ENCODE results near the gene PIKFYVE. TPM values are rescaled to one million over a fixed set of nuclear protein-coding genes. Genes with fewer than 3 reads are reported as not detected.

Gene PIKFYVE
- total RNA-seq, 4 donors from 2014 or later, result 19.1 to 29.7 (median 22.8) TPM

- Histone ChIP-seq H3K4me1 (peaks cover 36 to 44% (median 40%) of the 10 kb centered on the region in 4 donors), H3K27ac (replicated peaks in 1 of 4) (no peak overlapping the region), H3K9me3 (no peaks in the 10 kb centered on the region), H3K4me3 (no peak overlapping the region), H3K27me3 (no peaks in the 10 kb centered on the region), H3K36me3 (peaks cover 2 to 26% (median 17%) of the 10 kb centered on the region in 4 donors)
- intact Hi-C loops (cut with DNase I), result no loop called here
- TF ChIP-seq POLR2AphosphoS5 (IDR thresholded peaks at IDR 0.05) (no peak), EP300 (IDR thresholded peaks at IDR 0.05) (no peak), POLR2A (IDR thresholded peaks at IDR 0.05; ENCODE audit: low read depth) (no peak)
- TF ChIP-seq, protein P1, sequence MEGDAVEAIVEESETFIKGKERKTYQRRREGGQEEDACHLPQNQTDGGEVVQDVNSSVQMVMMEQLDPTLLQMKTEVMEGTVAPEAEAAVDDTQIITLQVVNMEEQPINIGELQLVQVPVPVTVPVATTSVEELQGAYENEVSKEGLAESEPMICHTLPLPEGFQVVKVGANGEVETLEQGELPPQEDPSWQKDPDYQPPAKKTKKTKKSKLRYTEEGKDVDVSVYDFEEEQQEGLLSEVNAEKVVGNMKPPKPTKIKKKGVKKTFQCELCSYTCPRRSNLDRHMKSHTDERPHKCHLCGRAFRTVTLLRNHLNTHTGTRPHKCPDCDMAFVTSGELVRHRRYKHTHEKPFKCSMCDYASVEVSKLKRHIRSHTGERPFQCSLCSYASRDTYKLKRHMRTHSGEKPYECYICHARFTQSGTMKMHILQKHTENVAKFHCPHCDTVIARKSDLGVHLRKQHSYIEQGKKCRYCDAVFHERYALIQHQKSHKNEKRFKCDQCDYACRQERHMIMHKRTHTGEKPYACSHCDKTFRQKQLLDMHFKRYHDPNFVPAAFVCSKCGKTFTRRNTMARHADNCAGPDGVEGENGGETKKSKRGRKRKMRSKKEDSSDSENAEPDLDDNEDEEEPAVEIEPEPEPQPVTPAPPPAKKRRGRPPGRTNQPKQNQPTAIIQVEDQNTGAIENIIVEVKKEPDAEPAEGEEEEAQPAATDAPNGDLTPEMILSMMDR (IDR thresholded peaks at IDR 0.05), result no peak
- DNase-seq (ENCODE audit: extremely low spot score), result no peak
- 100% methylated on average over 2 of the region's 2 CpGs for WGBS
Measured at GRCh38 chr2:208269091-208269490, 3.0 kb downstream of the PIKFYVE start.

DNA sequence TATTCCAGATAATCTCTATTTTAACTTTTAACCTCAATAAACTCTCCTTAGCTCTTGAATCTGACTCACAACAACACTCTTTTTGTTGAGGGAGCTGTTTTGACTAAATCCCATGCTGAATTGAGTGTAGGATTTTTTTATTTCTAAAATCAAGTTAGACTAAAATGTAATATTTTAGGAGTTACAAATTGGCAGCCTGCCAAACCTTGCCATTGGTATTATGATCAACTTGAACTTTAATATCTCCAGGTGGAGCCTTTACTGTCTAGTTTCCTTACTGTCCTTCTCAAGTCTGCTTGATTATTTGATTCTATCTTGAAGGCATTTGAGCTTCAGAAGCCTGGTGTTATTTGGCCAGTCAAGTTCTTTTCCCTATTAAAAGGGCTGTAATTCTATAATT lies 8.7 kb downstream of the PIKFYVE start:
- Histone ChIP-seq H3K4me1 (peaks cover 0 to 5% (median under 1%) of the 10 kb centered on the region in 4 donors), H3K27me3 (no peaks in the 10 kb centered on the region), H3K27ac (replicated peaks in 1 of 4) (no peak overlapping the region), H3K36me3 (peaks cover 35 to 79% (median 54%) of the 10 kb centered on the region in 4 donors), H3K9me3 (no peaks in the 10 kb centered on the region), H3K4me3 (no peak overlapping the region)
- no peak for DNase-seq (ENCODE audit: extremely low spot score)
- TF ChIP-seq EP300 (IDR thresholded peaks at IDR 0.05) (no peak), POLR2A (IDR thresholded peaks at IDR 0.05; ENCODE audit: low read depth) (no peak), POLR2AphosphoS5 (IDR thresholded peaks at IDR 0.05) (no peak)
- TF ChIP-seq, protein P1 (IDR thresholded peaks at IDR 0.05), result no peak
- intact Hi-C loops (cut with DNase I), result no loop called here

DNA sequence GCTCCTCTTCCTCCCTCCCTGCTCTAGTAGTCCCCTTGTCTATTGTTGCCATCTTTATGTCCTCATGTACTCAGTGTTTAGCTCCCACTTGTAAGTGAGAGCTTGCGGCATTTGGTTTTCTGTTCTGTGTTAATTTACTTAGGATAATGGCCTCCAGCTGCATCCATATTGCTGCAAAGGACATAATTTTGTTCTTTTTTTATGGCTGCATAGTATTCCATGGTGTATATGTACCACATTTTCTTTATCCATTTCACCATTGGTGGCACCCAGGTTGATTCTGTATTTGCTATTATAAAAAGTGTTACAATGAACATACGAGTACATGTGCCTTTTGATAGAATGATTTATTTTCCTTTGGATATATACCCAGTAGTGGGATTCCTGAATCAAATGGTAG lies 12.5 kb downstream of the PIKFYVE start:
- no peaks in the 10 kb centered on the region for H3K4me1 ChIP-seq
- intact Hi-C loops (cut with DNase I), result no loop called here
- H3K4me3 ChIP-seq, result no peak overlapping the region
- H3K27ac ChIP-seq (replicated peaks in 1 of 4), result no peak overlapping the region
- no peak for TF ChIP-seq EP300 (IDR thresholded peaks at IDR 0.05)
- TF ChIP-seq POLR2A (IDR thresholded peaks at IDR 0.05; ENCODE audit: low read depth), result no peak
- no peak for TF ChIP-seq POLR2AphosphoS5 (IDR thresholded peaks at IDR 0.05)
- TF ChIP-seq, protein P1 (IDR thresholded peaks at IDR 0.05), result no peak
- DNase-seq (ENCODE audit: extremely low spot score), result no peak
- no peaks in the 10 kb centered on the region for H3K9me3 ChIP-seq
- no peaks in the 10 kb centered on the region for H3K27me3 ChIP-seq
- WGBS, result 96% methylated on average over 2 of the region's 2 CpGs
- peaks cover 50 to 98% (median 73%) of the 10 kb centered on the region in 4 donors for H3K36me3 ChIP-seq

DNA sequence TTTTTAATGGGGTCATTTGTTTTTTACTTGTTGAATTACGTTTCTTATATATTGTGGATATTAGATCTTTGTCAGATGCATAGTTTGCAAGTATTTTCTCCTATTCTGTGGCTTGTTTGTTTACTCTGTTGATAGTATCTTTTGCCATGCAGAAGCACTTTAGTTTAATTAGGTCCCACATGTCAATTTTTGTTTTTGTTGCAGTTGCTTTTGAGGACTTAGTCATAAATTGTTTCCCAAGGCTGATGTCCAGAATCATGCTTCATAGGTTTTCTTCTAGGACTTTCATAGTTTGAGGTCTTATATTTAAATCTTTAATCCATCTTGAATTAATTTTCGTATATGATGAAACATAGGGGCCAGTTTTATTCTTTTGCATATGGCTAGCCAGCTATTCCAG lies 13.2 kb downstream of the PIKFYVE start:
- Histone ChIP-seq H3K27ac (replicated peaks in 1 of 4) (no peak overlapping the region), H3K27me3 (no peaks in the 10 kb centered on the region), H3K4me3 (no peak overlapping the region), H3K4me1 (no peaks in the 10 kb centered on the region), H3K9me3 (no peaks in the 10 kb centered on the region), H3K36me3 (peaks cover 46 to 97% (median 71%) of the 10 kb centered on the region in 4 donors)
- 96% methylated on average over 2 of the region's 2 CpGs for WGBS
- intact Hi-C loops (cut with DNase I), result no loop called here
- TF ChIP-seq POLR2AphosphoS5 (IDR thresholded peaks at IDR 0.05) (no peak), EP300 (IDR thresholded peaks at IDR 0.05) (no peak), POLR2A (IDR thresholded peaks at IDR 0.05; ENCODE audit: low read depth) (no peak)
- TF ChIP-seq, protein P1 (IDR thresholded peaks at IDR 0.05), result no peak
- no peak for DNase-seq (ENCODE audit: extremely low spot score)

GRCh38 chr2:208280234-208280633 lies 14.2 kb downstream of the PIKFYVE start:
- intact Hi-C loops (cut with DNase I), result no loop called here
- Histone ChIP-seq H3K27me3 (no peaks in the 10 kb centered on the region), H3K27ac (replicated peaks in 1 of 4) (no peak overlapping the region), H3K9me3 (no peaks in the 10 kb centered on the region), H3K36me3 (peaks cover 39 to 90% (median 70%) of the 10 kb centered on the region in 4 donors), H3K4me1 (no peaks in the 10 kb centered on the region), H3K4me3 (no peak overlapping the region)
- TF ChIP-seq, protein P1 (IDR thresholded peaks at IDR 0.05), result no peak
- no peak for TF ChIP-seq POLR2AphosphoS5 (IDR thresholded peaks at IDR 0.05)
- no peak for TF ChIP-seq EP300 (IDR thresholded peaks at IDR 0.05)
- no peak for TF ChIP-seq POLR2A (IDR thresholded peaks at IDR 0.05; ENCODE audit: low read depth)
- no peak for DNase-seq (ENCODE audit: extremely low spot score)
- 97% methylated on average over 2 of the region's 2 CpGs for WGBS

All from esophagus muscularis mucosa (tissue), 4 donors.